ENCODE data around the gene HINT2.
A peak's percentile ranks its signal among the peaks of the same experiment; 100 is the strongest.

HINT2 gene

DNA sequence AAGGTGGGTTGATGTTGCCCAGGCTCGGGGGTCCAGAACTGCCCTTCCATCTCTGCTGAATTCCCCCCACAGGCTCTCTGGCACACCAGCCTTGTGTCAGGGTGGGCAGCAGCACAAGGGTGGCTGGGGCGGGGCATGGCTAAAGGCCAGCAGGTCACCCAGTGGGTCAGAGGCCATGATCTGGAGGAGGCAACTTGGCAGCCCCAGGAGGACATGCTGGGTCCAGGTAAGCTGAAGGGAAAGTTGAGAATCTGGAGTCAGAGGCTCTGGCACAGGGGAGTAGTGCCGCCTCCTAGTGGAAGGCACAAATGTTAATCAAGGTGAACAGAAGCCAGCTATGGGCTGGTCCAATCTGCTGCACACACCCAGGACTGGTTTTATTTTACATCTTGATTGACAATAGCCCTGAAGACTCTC is 20.4 kb upstream of the HINT2 start:
- peaks cover 6% of the 10 kb centered on the region for H3K4me1 ChIP-seq
- no peak overlapping the region for H3K4me2 ChIP-seq (ENCODE audit: low read length)
- H2AFZ ChIP-seq, result no peak overlapping the region
- H3K36me3 ChIP-seq (ENCODE audit: control insufficient read depth, insufficient read depth, low read length), result no peaks in the 10 kb centered on the region
- no peaks in the 10 kb centered on the region for H3K79me2 ChIP-seq
- H3K9me3 ChIP-seq (ENCODE audit: control insufficient read depth, low read length), result no peaks in the 10 kb centered on the region
- no peaks in the 10 kb centered on the region for H3K27me3 ChIP-seq (ENCODE audit: control insufficient read depth, insufficient read depth, low read length)
- no peak overlapping the region for H3K9ac ChIP-seq
- TF ChIP-seq, protein P1, sequence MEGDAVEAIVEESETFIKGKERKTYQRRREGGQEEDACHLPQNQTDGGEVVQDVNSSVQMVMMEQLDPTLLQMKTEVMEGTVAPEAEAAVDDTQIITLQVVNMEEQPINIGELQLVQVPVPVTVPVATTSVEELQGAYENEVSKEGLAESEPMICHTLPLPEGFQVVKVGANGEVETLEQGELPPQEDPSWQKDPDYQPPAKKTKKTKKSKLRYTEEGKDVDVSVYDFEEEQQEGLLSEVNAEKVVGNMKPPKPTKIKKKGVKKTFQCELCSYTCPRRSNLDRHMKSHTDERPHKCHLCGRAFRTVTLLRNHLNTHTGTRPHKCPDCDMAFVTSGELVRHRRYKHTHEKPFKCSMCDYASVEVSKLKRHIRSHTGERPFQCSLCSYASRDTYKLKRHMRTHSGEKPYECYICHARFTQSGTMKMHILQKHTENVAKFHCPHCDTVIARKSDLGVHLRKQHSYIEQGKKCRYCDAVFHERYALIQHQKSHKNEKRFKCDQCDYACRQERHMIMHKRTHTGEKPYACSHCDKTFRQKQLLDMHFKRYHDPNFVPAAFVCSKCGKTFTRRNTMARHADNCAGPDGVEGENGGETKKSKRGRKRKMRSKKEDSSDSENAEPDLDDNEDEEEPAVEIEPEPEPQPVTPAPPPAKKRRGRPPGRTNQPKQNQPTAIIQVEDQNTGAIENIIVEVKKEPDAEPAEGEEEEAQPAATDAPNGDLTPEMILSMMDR (IDR thresholded peaks at IDR 0.05), result peak; percentile 25
- H3K4me3 ChIP-seq (ENCODE audit: low read depth, low read length), result no peak overlapping the region
- H3K27ac ChIP-seq, result no peak overlapping the region

- Histone ChIP-seq H2AFZ (no peak overlapping the region), H3K9me3 (ENCODE audit: control insufficient read depth, low read length) (no peaks in the 10 kb centered on the region), H3K4me1 (peaks cover 8% of the 10 kb centered on the region), H3K4me2 (ENCODE audit: low read length) (no peak overlapping the region), H3K36me3 (ENCODE audit: control insufficient read depth, insufficient read depth, low read length) (no peaks in the 10 kb centered on the region), H3K9ac (no peak overlapping the region), H3K4me3 (ENCODE audit: low read depth, low read length) (no peak overlapping the region), H3K79me2 (peaks cover 3% of the 10 kb centered on the region), H3K27me3 (ENCODE audit: control insufficient read depth, insufficient read depth, low read length) (no peaks in the 10 kb centered on the region), H3K27ac (no peak overlapping the region)
- TF ChIP-seq, protein P1 (IDR thresholded peaks at IDR 0.05), result no peak
Measured at GRCh38 chr9:35834260-35835215, 19.7 kb upstream of the HINT2 start.

DNA sequence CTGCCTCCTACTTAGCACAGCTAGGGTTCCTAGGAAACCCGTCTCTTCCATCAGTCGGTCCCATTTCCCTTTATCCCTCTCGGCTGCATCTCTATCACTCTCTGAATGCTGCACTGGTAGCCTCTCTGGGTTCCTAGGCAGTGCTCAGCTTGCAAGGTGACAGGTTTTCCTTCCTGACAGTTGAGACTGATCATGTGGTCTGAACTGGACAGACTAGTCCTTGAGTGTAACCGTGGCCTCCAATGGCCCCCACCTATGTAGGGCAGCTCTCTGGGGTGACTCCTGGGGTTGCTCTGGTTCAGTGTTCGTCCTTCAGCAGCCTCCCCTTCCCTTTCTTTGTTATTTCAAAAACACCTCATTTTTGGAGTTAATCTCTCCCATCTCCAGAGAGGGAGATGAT is 18.0 kb upstream of the HINT2 start:
- Histone ChIP-seq H3K27ac (no peak overlapping the region), H3K27me3 (ENCODE audit: control insufficient read depth, insufficient read depth, low read length) (no peaks in the 10 kb centered on the region), H2AFZ (no peak overlapping the region), H3K4me3 (ENCODE audit: low read depth, low read length) (no peak overlapping the region), H3K9me3 (ENCODE audit: control insufficient read depth, low read length) (no peaks in the 10 kb centered on the region), H3K79me2 (peaks cover 3% of the 10 kb centered on the region), H3K36me3 (ENCODE audit: control insufficient read depth, insufficient read depth, low read length) (no peaks in the 10 kb centered on the region), H3K4me1 (peaks cover 8% of the 10 kb centered on the region), H3K4me2 (ENCODE audit: low read length) (peak overlapping the region; percentile 32), H3K9ac (no peak overlapping the region)
- TF ChIP-seq, protein P1 (IDR thresholded peaks at IDR 0.05), result no peak

DNA sequence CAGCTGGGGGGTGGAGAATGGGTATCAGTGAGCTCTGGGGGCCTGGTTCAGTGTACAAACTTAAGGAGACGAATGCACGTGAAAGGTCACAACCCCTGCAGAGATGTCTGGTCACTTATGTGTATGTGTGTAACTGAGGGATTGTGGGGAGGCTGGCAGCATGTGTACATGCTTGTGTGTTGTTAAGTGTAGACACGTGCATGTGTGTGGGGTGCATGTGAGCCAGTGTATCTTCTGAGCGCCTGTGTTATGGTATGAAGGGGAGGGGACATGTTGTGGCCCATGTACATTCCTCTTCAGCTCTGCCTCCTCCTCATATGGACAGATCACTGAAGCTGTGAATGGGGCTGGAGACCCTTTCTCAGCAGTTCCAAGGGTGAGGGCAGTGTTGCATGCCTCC is 16.2 kb upstream of the HINT2 start:
- Histone ChIP-seq H3K4me1 (peaks cover 8% of the 10 kb centered on the region), H3K9ac (no peak overlapping the region), H3K9me3 (ENCODE audit: control insufficient read depth, low read length) (no peaks in the 10 kb centered on the region), H2AFZ (no peak overlapping the region), H3K36me3 (ENCODE audit: control insufficient read depth, insufficient read depth, low read length) (no peaks in the 10 kb centered on the region), H3K27me3 (ENCODE audit: control insufficient read depth, insufficient read depth, low read length) (no peaks in the 10 kb centered on the region), H3K4me3 (ENCODE audit: low read depth, low read length) (no peak overlapping the region), H3K4me2 (ENCODE audit: low read length) (no peak overlapping the region), H3K27ac (no peak overlapping the region), H3K79me2 (peaks cover 3% of the 10 kb centered on the region)
- TF ChIP-seq, protein P1 (IDR thresholded peaks at IDR 0.05), result no peak

- Histone ChIP-seq H3K27me3 (ENCODE audit: control insufficient read depth, insufficient read depth, low read length) (no peaks in the 10 kb centered on the region), H3K4me2 (ENCODE audit: low read length) (peak overlapping the region; percentile 100), H3K36me3 (ENCODE audit: control insufficient read depth, insufficient read depth, low read length) (no peaks in the 10 kb centered on the region), H3K9me3 (ENCODE audit: control insufficient read depth, low read length) (no peaks in the 10 kb centered on the region), H3K4me3 (ENCODE audit: low read depth, low read length) (peak overlapping the region; percentile 77), H3K79me2 (peaks cover 3% of the 10 kb centered on the region), H3K9ac (peak overlapping the region; percentile 67), H3K4me1 (peaks cover 8% of the 10 kb centered on the region), H3K27ac (peak overlapping the region; percentile 64), H2AFZ (peak overlapping the region; percentile 83)
- TF ChIP-seq, protein P1 (IDR thresholded peaks at IDR 0.05), result no peak
Measured at GRCh38 chr9:35829764-35830096, 14.9 kb upstream of the HINT2 start.
